ENCODE data around the gene ANAPC2. TPM values are rescaled to one million over a fixed set of nuclear protein-coding genes. Genes with fewer than 3 reads are reported as not detected.

ANAPC2 gene
- total RNA-seq, 2 experiments from 2014 or later = 34.8 to 90.4 TPM

GRCh38 chr9:137179761-137180160, 8.6 kb downstream of the ANAPC2 start:
- ChIA-PET POLR2A (no interaction called here), CTCF (ENCODE audit: unreplicated experiment) (no interaction called here)

DNA sequence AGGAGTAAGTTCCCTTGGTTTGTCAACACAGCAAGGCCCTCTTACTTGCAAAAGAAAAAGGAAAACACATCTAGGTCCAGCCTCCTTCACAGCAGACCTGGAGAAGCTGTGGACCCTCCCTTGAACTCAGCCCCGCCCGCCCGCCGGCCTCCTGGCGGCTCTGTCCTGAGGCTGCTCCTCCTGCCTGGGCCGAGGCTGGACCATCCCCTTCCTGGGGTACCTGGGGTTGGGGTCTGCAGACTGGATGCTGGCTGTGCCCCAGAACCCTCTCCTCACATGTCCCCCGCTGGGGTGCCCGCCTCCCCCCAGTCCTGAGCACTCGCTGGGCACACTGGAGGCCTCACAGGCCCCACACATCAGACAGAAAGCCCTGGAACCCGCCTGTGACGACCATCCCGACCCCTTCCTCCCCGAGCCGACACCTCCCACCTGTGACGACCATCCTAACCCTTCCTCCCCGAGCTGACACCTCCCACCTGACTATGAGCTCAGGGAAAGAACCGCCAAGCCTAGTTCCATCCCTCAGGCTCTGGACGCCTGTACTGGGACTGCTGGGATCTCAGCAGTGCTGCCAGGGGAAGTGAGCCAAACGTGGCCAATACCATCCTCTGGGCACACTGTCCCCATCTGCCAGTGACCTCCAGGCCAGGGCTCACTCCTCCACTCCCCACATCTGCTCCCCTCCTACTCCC, 9.3 kb downstream of the ANAPC2 start:
- TF ChIP-seq, protein P1, sequence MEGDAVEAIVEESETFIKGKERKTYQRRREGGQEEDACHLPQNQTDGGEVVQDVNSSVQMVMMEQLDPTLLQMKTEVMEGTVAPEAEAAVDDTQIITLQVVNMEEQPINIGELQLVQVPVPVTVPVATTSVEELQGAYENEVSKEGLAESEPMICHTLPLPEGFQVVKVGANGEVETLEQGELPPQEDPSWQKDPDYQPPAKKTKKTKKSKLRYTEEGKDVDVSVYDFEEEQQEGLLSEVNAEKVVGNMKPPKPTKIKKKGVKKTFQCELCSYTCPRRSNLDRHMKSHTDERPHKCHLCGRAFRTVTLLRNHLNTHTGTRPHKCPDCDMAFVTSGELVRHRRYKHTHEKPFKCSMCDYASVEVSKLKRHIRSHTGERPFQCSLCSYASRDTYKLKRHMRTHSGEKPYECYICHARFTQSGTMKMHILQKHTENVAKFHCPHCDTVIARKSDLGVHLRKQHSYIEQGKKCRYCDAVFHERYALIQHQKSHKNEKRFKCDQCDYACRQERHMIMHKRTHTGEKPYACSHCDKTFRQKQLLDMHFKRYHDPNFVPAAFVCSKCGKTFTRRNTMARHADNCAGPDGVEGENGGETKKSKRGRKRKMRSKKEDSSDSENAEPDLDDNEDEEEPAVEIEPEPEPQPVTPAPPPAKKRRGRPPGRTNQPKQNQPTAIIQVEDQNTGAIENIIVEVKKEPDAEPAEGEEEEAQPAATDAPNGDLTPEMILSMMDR (conservative IDR thresholded peaks at IDR 0.05; ENCODE audit: low read length) = no peak
- no peak for TF ChIP-seq EZH2phosphoT487 (IDR thresholded peaks at IDR 0.05; ENCODE audit: borderline replicate concordance, low read depth, low read length)
- H3K4me2 ChIP-seq (ENCODE audit: low read length) = no peak overlapping the region
- no peak overlapping the region for H3K4me3 ChIP-seq (ENCODE audit: low read depth, low read length, poor library complexity, severe bottlenecking)
- ChIA-PET CTCF (ENCODE audit: unreplicated experiment) (no interaction called here), POLR2A (no interaction called here)
- no peaks in the 10 kb centered on the region for H3K9me3 ChIP-seq (ENCODE audit: low read length)
- intact Hi-C loops (cut with micrococcal nuclease; ENCODE audit: unreplicated experiment) = no loop called here
- no peaks in the 10 kb centered on the region for H3K9me2 ChIP-seq (ENCODE audit: insufficient read depth, low read length)
- no peak overlapping the region for H2AFZ ChIP-seq (ENCODE audit: low read length)
- no peaks in the 10 kb centered on the region for H3K4me1 ChIP-seq (ENCODE audit: insufficient read depth, low read length, poor library complexity, severe bottlenecking)
- peaks cover 54% of the 10 kb centered on the region for H3K36me3 ChIP-seq (ENCODE audit: insufficient read depth, low read length)
- H3K79me2 ChIP-seq (ENCODE audit: insufficient read depth, low read depth, low read length) = no peaks in the 10 kb centered on the region
- H4K20me1 ChIP-seq (ENCODE audit: insufficient read depth, low read length) = no peaks in the 10 kb centered on the region; the same call in 1 of the 2 replicates
- DNase-seq (ENCODE audit: low spot score) = no peak
- BruUV-seq (replicated peaks) = no TSS peak
- H3K27ac ChIP-seq (ENCODE audit: low read depth, low read length, poor library complexity, severe bottlenecking) = no peak overlapping the region

More at GRCh38 chr9:137179761-137180160, 8.6 kb downstream of the ANAPC2 start:
- Histone ChIP-seq H3K36me3 (ENCODE audit: insufficient read depth, low read length) (peaks cover 58% of the 10 kb centered on the region), H3K27ac (ENCODE audit: low read depth, low read length, poor library complexity, severe bottlenecking) (no peak overlapping the region), H3K4me2 (ENCODE audit: low read length) (no peak overlapping the region), H3K4me3 (ENCODE audit: low read depth, low read length, poor library complexity, severe bottlenecking) (no peak overlapping the region), H3K79me2 (ENCODE audit: insufficient read depth, low read depth, low read length) (no peaks in the 10 kb centered on the region), H3K9me2 (ENCODE audit: insufficient read depth, low read length) (no peaks in the 10 kb centered on the region), H4K20me1 (ENCODE audit: insufficient read depth, low read length) (no peaks in the 10 kb centered on the region; the same call in 1 of the 2 replicates), H3K4me1 (ENCODE audit: insufficient read depth, low read length, poor library complexity, severe bottlenecking) (no peaks in the 10 kb centered on the region), H3K9me3 (ENCODE audit: low read length) (no peaks in the 10 kb centered on the region), H2AFZ (ENCODE audit: low read length) (no peak overlapping the region)
- intact Hi-C loops (cut with micrococcal nuclease; ENCODE audit: unreplicated experiment) = no loop called here
- no peak for DNase-seq (ENCODE audit: low spot score)
- BruUV-seq (replicated peaks) = no TSS peak
- no peak for TF ChIP-seq EZH2phosphoT487 (IDR thresholded peaks at IDR 0.05; ENCODE audit: borderline replicate concordance, low read depth, low read length)
- TF ChIP-seq, protein P1 (conservative IDR thresholded peaks at IDR 0.05; ENCODE audit: low read length) = no peak

DNA sequence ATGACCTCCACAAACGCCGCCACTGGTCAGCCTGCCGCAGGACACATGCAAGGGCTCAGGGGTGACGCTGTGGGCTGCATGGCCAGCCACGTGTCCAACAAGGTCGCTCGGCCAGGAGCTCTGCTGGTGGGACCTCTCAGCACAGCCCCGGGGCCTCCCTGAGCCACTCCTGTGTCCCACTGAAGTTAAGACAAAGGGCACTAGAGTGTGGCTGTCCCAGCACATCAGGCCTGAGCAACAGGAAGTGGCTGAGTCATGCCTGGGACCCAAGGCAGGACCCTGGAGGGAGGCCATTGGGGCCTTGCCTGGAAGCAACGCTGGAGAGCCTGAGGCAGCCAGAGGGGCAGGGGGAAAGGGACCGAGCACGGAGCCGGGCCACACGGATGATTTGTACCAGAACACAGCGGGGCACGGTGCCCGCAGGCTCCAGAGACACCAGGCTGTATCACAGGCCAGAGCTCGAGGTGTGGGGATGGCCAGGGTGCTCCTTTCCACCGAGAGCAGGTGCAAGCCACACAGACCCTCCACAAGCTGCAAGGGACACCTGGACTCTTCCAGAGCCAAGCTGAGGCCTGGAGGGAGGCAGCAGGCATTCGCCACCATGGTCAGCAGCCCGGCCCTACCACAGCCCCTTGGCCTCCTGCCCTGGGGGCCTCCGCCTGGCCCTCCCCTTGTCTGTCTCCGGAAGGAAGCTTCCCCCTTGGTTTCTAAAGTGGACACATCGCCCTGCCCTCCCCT, 10.0 kb downstream of the ANAPC2 start:
- Histone ChIP-seq H3K4me2 (ENCODE audit: low read length) (no peak overlapping the region), H3K4me3 (ENCODE audit: low read depth, low read length, poor library complexity, severe bottlenecking) (no peak overlapping the region), H4K20me1 (ENCODE audit: insufficient read depth, low read length) (no peaks in the 10 kb centered on the region; the same call in 1 of the 2 replicates), H3K4me1 (ENCODE audit: insufficient read depth, low read length, poor library complexity, severe bottlenecking) (no peaks in the 10 kb centered on the region), H3K9me3 (ENCODE audit: low read length) (no peaks in the 10 kb centered on the region), H3K36me3 (ENCODE audit: insufficient read depth, low read length) (peaks cover 47% of the 10 kb centered on the region), H3K79me2 (ENCODE audit: insufficient read depth, low read depth, low read length) (no peaks in the 10 kb centered on the region), H3K27ac (ENCODE audit: low read depth, low read length, poor library complexity, severe bottlenecking) (no peak overlapping the region), H2AFZ (ENCODE audit: low read length) (no peak overlapping the region), H3K9me2 (ENCODE audit: insufficient read depth, low read length) (no peaks in the 10 kb centered on the region)
- ChIA-PET POLR2A (no interaction called here), CTCF (ENCODE audit: unreplicated experiment) (no interaction called here)
- no peak for TF ChIP-seq EZH2phosphoT487 (IDR thresholded peaks at IDR 0.05; ENCODE audit: borderline replicate concordance, low read depth, low read length)
- TF ChIP-seq, protein P1 (conservative IDR thresholded peaks at IDR 0.05; ENCODE audit: low read length) = no peak
- no peak for DNase-seq (ENCODE audit: low spot score)
- no TSS peak for BruUV-seq (replicated peaks)
- intact Hi-C loops (cut with micrococcal nuclease; ENCODE audit: unreplicated experiment) = no loop called here
